B cell (primary cell): Measurements from ENCODE around the gene UQCRH. TPM values are rescaled to one million over a fixed set of nuclear protein-coding genes. Genes with fewer than 3 reads are reported as not detected.
A peak's percentile ranks its signal among the peaks of the same experiment; 100 is the strongest.

Source experiments
- ATAC-seq: fragments of 200-7000 bp; cut with Tn5 transposase; one replicate; pipeline ENCODE4 v1.10.0; 2021; ENCODE audit warnings: low read depth, mild to moderate bottlenecking, moderate number of reproducible peaks, moderate library complexity
- CTCF ChIA-PET: fragments of 350-600 bp; sonication (Branson Sonifier 250); formaldehyde crosslinking; loops from one replicate; lab custom pipeline; 2021; ENCODE audit warnings: antibody characterized with exemption, inconsistent platforms; lab: Charles Lee
- POLR2A ChIA-PET: fragments of 350-600 bp; sonication (Branson Sonifier 250); formaldehyde crosslinking; loops from one replicate; lab custom pipeline; 2021; ENCODE audit warnings: antibody characterized with exemption; lab: Charles Lee
- DNase-seq: peaks from one replicate; pipeline ENCODE4 v3.0.0; 2013
- H2AFZ ChIP-seq: 2 replicates; pipeline ENCODE4 v1.6.1; 2012; ENCODE audit warnings: mild to moderate bottlenecking, low read depth, low read length; ENCODE audit not compliant: insufficient read depth, poor library complexity, severe bottlenecking
- H3K27ac ChIP-seq, 2 donors: 1 replicate in 1 of 2; 2 replicates in 1 of 2; pipeline ENCODE4 v1.5.1; 2012 to 2013; ENCODE audit warnings: low read length in 2 of 2, mild to moderate bottlenecking in 2 of 2, moderate library complexity in 1 of 2
- H3K27me3 ChIP-seq, 4 experiments: fragments of 200-600 bp in 1 of 4; sonication (generic) in 1 of 4; replicated peaks in 1 of 4; 1 replicate in 2 of 4; 2 replicates in 2 of 4; pipeline versions ENCODE4 v1.6.1 to v1.7.0; 2013 to 2016; ENCODE audit warnings: low read length in 3 of 4, mild to moderate bottlenecking in 2 of 4, mixed read lengths in 1 of 4, moderate library complexity in 1 of 4; ENCODE audit not compliant: insufficient read depth in 4 of 4, control insufficient read depth in 3 of 4; ENCODE audit errors: control extremely low read depth in 1 of 4
- H3K36me3 ChIP-seq, 2 experiments: replicated peaks in 1 of 2; 1 replicate in 1 of 2; 2 replicates in 1 of 2; pipeline versions ENCODE4 v1.6.1 to v1.7.1; 2013; ENCODE audit warnings: low read length in 1 of 2; ENCODE audit not compliant: insufficient read depth in 2 of 2, control insufficient read depth in 1 of 2; ENCODE audit errors: control extremely low read depth in 1 of 2, extremely low read depth in 1 of 2
- H3K4me1 ChIP-seq, 2 donors: fragments of 200-600 bp in 1 of 2; sonication (generic) in 1 of 2; 1 replicate in 1 of 2; 2 replicates in 1 of 2; pipeline versions ENCODE4 v1.5.1 to v1.6.1; 2013 to 2017; ENCODE audit warnings: low read length in 2 of 2; ENCODE audit not compliant: control insufficient read depth in 2 of 2, insufficient read depth in 2 of 2
- H3K4me2 ChIP-seq: replicated peaks from 2 replicates; pipeline ENCODE3; 2012; ENCODE audit warnings: mild to moderate bottlenecking, low read depth, low read length; ENCODE audit not compliant: poor library complexity, severe bottlenecking
- H3K4me3 ChIP-seq, 5 experiments: fragments of 200-600 bp in 1 of 5; sonication (generic) in 1 of 5; 1 replicate in 3 of 5; 2 replicates in 2 of 5; pipeline versions ENCODE4 v1.5.1 to v1.7.0; 2011 to 2016; ENCODE audit warnings: low read length in 4 of 5, mild to moderate bottlenecking in 4 of 5, low read depth in 2 of 5, control low read depth in 1 of 5, moderate library complexity in 1 of 5; ENCODE audit not compliant: insufficient read depth in 1 of 5; ENCODE audit errors: control extremely low read depth in 1 of 5, extremely low read depth in 1 of 5
- H3K79me2 ChIP-seq: fragments of 200-600 bp; sonication (generic); one replicate; pipeline ENCODE4 v1.6.0; 2016; ENCODE audit warnings: low read length; ENCODE audit not compliant: control insufficient read depth, insufficient read depth
- H3K9ac ChIP-seq: fragments of 200-600 bp; sonication (generic); 2 replicates; pipeline ENCODE4 v1.6.1; 2017; ENCODE audit warnings: mild to moderate bottlenecking, low read length, moderate library complexity
- H3K9me3 ChIP-seq, 3 donors: one replicate each; pipeline versions ENCODE4 v1.6.1 to v1.7.1; 2013; ENCODE audit warnings: low read length in 2 of 3; ENCODE audit not compliant: control insufficient read depth in 2 of 3, insufficient read depth in 1 of 3; ENCODE audit errors: control extremely low read depth in 1 of 3
- H4K20me1 ChIP-seq: 2 replicates; pipeline ENCODE4 v1.6.0; 2012; ENCODE audit warnings: mild to moderate bottlenecking, low read length; ENCODE audit not compliant: insufficient read depth, control insufficient read depth, poor library complexity, severe bottlenecking
- H3K27ac Mint-ChIP-seq: one replicate; pipeline ENCODE4 v1.8.0; 2021; ENCODE audit warnings: mixed read lengths
- H3K27me3 Mint-ChIP-seq: one replicate; pipeline ENCODE4 v1.8.0; 2021; ENCODE audit warnings: mixed read lengths
- H3K4me1 Mint-ChIP-seq: one replicate; pipeline ENCODE4 v1.8.0; 2021; ENCODE audit warnings: mixed read lengths
- H3K4me3 Mint-ChIP-seq: one replicate; pipeline ENCODE4 v1.8.0; 2021; ENCODE audit warnings: mixed read lengths
- H3K9me3 Mint-ChIP-seq: one replicate; pipeline ENCODE4 v1.8.0; 2022; ENCODE audit warnings: mixed read lengths; ENCODE audit not compliant: insufficient read depth
- CTCF ChIP-seq: fragments of 200-600 bp; IDR thresholded peaks from one replicate; pipeline ENCODE4 v1.8.0; 2022; ENCODE audit warnings: antibody characterized with exemption, mild to moderate bottlenecking
- EZH2 ChIP-seq: IDR thresholded peaks from 2 replicates; pipeline ENCODE4 v1.6.1; 2012; ENCODE audit warnings: borderline replicate concordance, low read depth, mild to moderate bottlenecking, moderate library complexity, low read length; ENCODE audit not compliant: insufficient read depth, poor library complexity, severe bottlenecking
- WGBS: methylation state at CpG from one replicate; pipeline ENCODE4 v1.1.5; 2013; ENCODE audit warnings: missing lambda C conversion rate; ENCODE audit not compliant: insufficient coverage; 5-methylcytosine and 5-hydroxymethylcytosine counted together
- intact Hi-C: fragments of 100-400 bp; cut with micrococcal nuclease; formaldehyde crosslinking; loops from one replicate; pipeline ENCODE4 v1.10.0; 2022
- polyA plus RNA-seq: library from polyadenylated mRNA; depleted of rRNA; stranded (reverse); fragments of >200 nt; gene quantifications from 2 replicates; pipeline ENCODE4 v1.2.3, GENCODE V29; 2012
- total RNA-seq, 2 donors: library from RNA; stranded (reverse); fragments of 120-200 nt in 1 of 2; gene quantifications; 1 replicate in 1 of 2; 2 replicates in 1 of 2; pipeline versions ENCODE4 v1.2.3 to v1.2.4, GENCODE V29; 2013 to 2022

The UQCRH gene
- total and polyA plus RNA-seq, 2 donors (not counting 1 experiment from before 2014, with no cell fraction given): 146 to 310 TPM

GRCh38 chr1:46295306-46295705 is 8.2 kb upstream of the UQCRH start:
- H3K9me3 ChIP-seq: no peaks in the 10 kb centered on the region
- DNase-seq (no peak), ATAC-seq (no peak)
- Mint-ChIP-seq H3K27me3 (no peaks in the 10 kb centered on the region), H3K27ac (no peak overlapping the region), H3K9me3 (no peaks in the 10 kb centered on the region), H3K4me3 (no peak overlapping the region), H3K4me1 (peaks cover 3% of the 10 kb centered on the region)
- no peak overlapping the region for H3K27ac ChIP-seq
- H4K20me1 ChIP-seq: peaks cover 8% of the 10 kb centered on the region
- CTCF ChIA-PET: interaction anchor here (2.3 kb wide), 1 partner anchor 71 kb away, joined by 6 read pairs; no protein-coding TSS in a partner anchor
- no peak overlapping the region for H2AFZ ChIP-seq
- no peak overlapping the region for H3K4me2 ChIP-seq
- intact Hi-C loops: no loop called here
- no peak overlapping the region for H3K4me3 ChIP-seq
- H3K79me2 ChIP-seq: peaks cover 19% of the 10 kb centered on the region
- WGBS: 95% methylated on average over 2 of the region's 2 CpGs
- no peak overlapping the region for H3K9ac ChIP-seq
- peaks cover 0 to 35% of the 10 kb centered on the region in 2 experiments for H3K36me3 ChIP-seq
- POLR2A ChIA-PET: interaction anchor here (0.6 kb wide), 1 partner anchor 152 kb away, joined by 3 read pairs; no protein-coding TSS in a partner anchor
- TF ChIP-seq CTCF (no peak), EZH2 (no peak)
- H3K27me3 ChIP-seq: no peaks in the 10 kb centered on the region
- no peaks in the 10 kb centered on the region for H3K4me1 ChIP-seq

- Histone ChIP-seq H3K27ac (no peak overlapping the region), H3K4me3 (no peak overlapping the region), H2AFZ (no peak overlapping the region), H3K4me1 (peaks cover 12% of the 10 kb centered on the region in 2 donors), H3K9ac (no peak overlapping the region), H3K27me3 (no peaks in the 10 kb centered on the region), H3K79me2 (peaks cover 45% of the 10 kb centered on the region), H3K36me3 (peaks cover 0 to 33% of the 10 kb centered on the region in 2 experiments), H4K20me1 (peaks cover 24% of the 10 kb centered on the region), H3K4me2 (no peak overlapping the region), H3K9me3 (no peaks in the 10 kb centered on the region)
- Mint-ChIP-seq H3K27ac (peak overlapping the region; percentile 50), H3K27me3 (no peaks in the 10 kb centered on the region), H3K4me1 (peaks cover 21% of the 10 kb centered on the region), H3K4me3 (no peak overlapping the region), H3K9me3 (no peaks in the 10 kb centered on the region)
- ChIA-PET CTCF (interaction anchor here (0.9 to 1.5 kb wide), 3 partner anchors 10 to 75 kb away, joined by 3 read pairs; no protein-coding TSS in a partner anchor), POLR2A (no interaction called here)
- TF ChIP-seq EZH2 (no peak), CTCF (no peak)
- intact Hi-C loops: no loop called here
- DNase-seq (no peak), ATAC-seq (no peak)
Measured at GRCh38 chr1:46298387-46298786, 5.1 kb upstream of the UQCRH start.
